K562 (cell line): ENCODE measurements around the gene UQCC5. TPM values are rescaled to one million over a fixed set of nuclear protein-coding genes. Genes with fewer than 3 reads are reported as not detected.
A peak's percentile ranks its signal among the peaks of the same experiment; 100 is the strongest.

Source experiments
- ATAC-seq: fragments of 200-7000 bp; cut with Tn5 transposase; 3 replicates; pipeline ENCODE4 v1.9.1; 2020; ENCODE audit warnings: moderate library complexity
- BruUV-seq: library from RNA; stranded (reverse); fragments of 400-500 nt; replicated peaks from 2 replicates; lab custom pipeline; 2021; lab: Mats Ljungman, UMichigan
- CTCF ChIA-PET: fragments of 300-600 bp; formaldehyde crosslinking; extraction: SDS; loops from one replicate; lab custom pipeline; 2021; ENCODE audit warnings: low intra/inter-chr PET ratio; lab: Yijun Ruan, JAX
- POLR2A ChIA-PET: fragments of 300-600, 350-650 bp; sonication (Branson Sonifier 250); formaldehyde crosslinking; extraction: SDS; loops from one replicate; lab custom pipeline; 2021; ENCODE audit warnings: antibody characterized with exemption, inconsistent platforms; lab: Yijun Ruan, JAX
- DNase-seq, 4 experiments: peaks; one replicate each; pipeline versions ENCODE4 v3.0.0 to v3.0.0-alpha.2; 2011 to 2018; ENCODE audit warnings: low spot score in 3 of 4, mixed read lengths in 3 of 4; ENCODE audit errors: extremely low read depth in 1 of 4
- FAIRE-seq: peaks from 2 replicates; lab custom pipeline; 2011; peaks lifted over from hg19 to GRCh38; lab: Jason Lieb, UNC
- H2AFZ ChIP-seq: 2 replicates; pipeline ENCODE4 v1.6.0; 2011; ENCODE audit warnings: low read depth, low read length, control low read depth, inconsistent platforms
- H3K27ac ChIP-seq: fragments of 200-600 bp; 3 replicates; pipeline ENCODE4 v1.8.0; 2011; ENCODE audit warnings: low read depth, mild to moderate bottlenecking, control low read depth, inconsistent platforms, low read length, moderate library complexity, mixed read lengths; ENCODE audit errors: extremely low read depth
- H3K27me3 ChIP-seq, 2 experiments: fragments of 300-600 bp in 1 of 2; 2 replicates in 1 of 2; 3 replicates in 1 of 2; pipeline versions ENCODE4 v1.6.0 to v1.8.0; 2011; ENCODE audit warnings: inconsistent platforms in 2 of 2, low read length in 2 of 2, mild to moderate bottlenecking in 1 of 2, mixed read lengths in 1 of 2, moderate library complexity in 1 of 2; ENCODE audit not compliant: control insufficient read depth in 2 of 2, insufficient read depth in 2 of 2
- H3K36me3 ChIP-seq: fragments of 300-600 bp; 3 replicates; pipeline ENCODE4 v1.8.0; 2011; ENCODE audit warnings: mild to moderate bottlenecking, low read length, inconsistent platforms; ENCODE audit not compliant: control insufficient read depth, insufficient read depth
- H3K4me1 ChIP-seq, 2 experiments: fragments of 200-600 bp in 1 of 2; replicated peaks in 1 of 2; 2 replicates in 1 of 2; 3 replicates in 1 of 2; pipeline versions ENCODE4 v1.5.1 to v1.8.0; 2011; ENCODE audit warnings: inconsistent platforms in 2 of 2, low read length in 2 of 2, mild to moderate bottlenecking in 1 of 2, mixed read lengths in 1 of 2, moderate library complexity in 1 of 2; ENCODE audit not compliant: control insufficient read depth in 2 of 2, insufficient read depth in 2 of 2
- H3K4me2 ChIP-seq: 2 replicates; pipeline ENCODE4 v1.6.1; 2011; ENCODE audit warnings: low read length, control low read depth, inconsistent platforms, mixed read lengths; ENCODE audit not compliant: insufficient read depth
- H3K4me3 ChIP-seq: fragments of 200-600 bp; sonication (generic), shearing (Covaris generic); 2 replicates; pipeline ENCODE4 v1.5.1; 2016; ENCODE audit warnings: control low read depth, inconsistent platforms
- H3K79me2 ChIP-seq: fragments of 200-600 bp; 3 replicates; pipeline ENCODE4 v1.8.0; 2011; ENCODE audit warnings: low read length, inconsistent platforms; ENCODE audit not compliant: control insufficient read depth, insufficient read depth
- H3K9ac ChIP-seq, 2 experiments: 2 replicates each; pipeline versions ENCODE4 v1.6.0 to v1.6.1; 2011; ENCODE audit warnings: low read depth in 2 of 2, low read length in 2 of 2, control low read depth in 1 of 2, inconsistent platforms in 1 of 2, mild to moderate bottlenecking in 1 of 2, mixed read lengths in 1 of 2; ENCODE audit not compliant: insufficient read depth in 1 of 2
- H3K9me1 ChIP-seq: one replicate; pipeline ENCODE4 v1.6.0; 2011; ENCODE audit warnings: inconsistent platforms, mild to moderate bottlenecking, low read length, moderate library complexity; ENCODE audit not compliant: control insufficient read depth, insufficient read depth
- H3K9me3 ChIP-seq: replicated peaks from 2 replicates; pipeline ENCODE4 v1.5.1; 2011; ENCODE audit warnings: low read depth, low read length, inconsistent platforms; ENCODE audit not compliant: control insufficient read depth, insufficient read depth
- H4K20me1 ChIP-seq: replicated peaks from 2 replicates; pipeline ENCODE4 v1.6.1; 2011; ENCODE audit warnings: low read length, inconsistent platforms, mixed read lengths; ENCODE audit not compliant: control insufficient read depth, insufficient read depth
- POLR2G ChIP-seq: fragments of 200-400 bp; formaldehyde crosslinking; IDR thresholded peaks from 2 replicates; pipeline ENCODE4 v1.6.1; 2017; ENCODE audit warnings: low read depth, mild to moderate bottlenecking, antibody characterized with exemption, low read length, moderate library complexity
- ZNF431 ChIP-seq: sonication (generic); formaldehyde crosslinking; IDR thresholded peaks from 2 replicates; pipeline ENCODE4 v1.8.0; 2022; ENCODE audit warnings: mild to moderate bottlenecking, missing genetic modification reagents
- WGBS: fragments of 100-300 bp; shearing (Covaris generic); methylation state at CpG from one replicate; pipeline ENCODE4 v1.1.6; 2016; ENCODE audit warnings: low coverage, mixed read lengths; ENCODE audit not compliant: insufficient coverage; ENCODE audit errors: missing lambda C conversion rate; 5-methylcytosine and 5-hydroxymethylcytosine counted together
- in situ Hi-C: fragments of 300-500 bp; cut with MboI; formaldehyde crosslinking; loops from 4 replicates; pipeline ENCODE4 v1.15.0; 2018; ENCODE audit warnings: inconsistent platforms, mixed read lengths
- intact Hi-C: fragments of 100-400 bp; cut with micrococcal nuclease; formaldehyde crosslinking; loops from 2 replicates; pipeline ENCODE4 v1.14.2; 2022
- polyA plus RNA-seq, 8 experiments: library from polyadenylated mRNA; depleted of rRNA in 4 of 8; stranded (reverse) in 5 of 8; unstranded in 3 of 8; fragments of >200 nt; fragmentation: Nextera tagmentation in 2 of 8; fragmentation: Illumina TruSeq in 1 of 8; extraction: Ambion mirVana in 2 of 8; extraction: Trizol in 1 of 8; gene quantifications; 2 replicates each; pipeline versions ENCODE4 v1.2.1 to v1.2.3, GENCODE V29; 2011 to 2014; ENCODE audit warnings: inconsistent platforms in 1 of 8, missing spikeins in 1 of 8
- total RNA-seq, 7 experiments: library from RNA; depleted of rRNA in 6 of 7; stranded (reverse); fragments of >200 nt in 6 of 7; fragmentation: Illumina TruSeq in 2 of 7; extraction: Trizol in 2 of 7; gene quantifications; 2 replicates each; pipeline versions ENCODE4 v1.2.1 to v1.2.3, GENCODE V29; 2011 to 2021; ENCODE audit warnings: low replicate concordance in 1 of 7

The UQCC5 gene
- total and polyA plus RNA-seq, 9 of the 15 experiments (the other 6 are each of a cell fraction or from before 2014, with no cell fraction given), result 10.2 to 55.4 (median 33.8) TPM

DNA sequence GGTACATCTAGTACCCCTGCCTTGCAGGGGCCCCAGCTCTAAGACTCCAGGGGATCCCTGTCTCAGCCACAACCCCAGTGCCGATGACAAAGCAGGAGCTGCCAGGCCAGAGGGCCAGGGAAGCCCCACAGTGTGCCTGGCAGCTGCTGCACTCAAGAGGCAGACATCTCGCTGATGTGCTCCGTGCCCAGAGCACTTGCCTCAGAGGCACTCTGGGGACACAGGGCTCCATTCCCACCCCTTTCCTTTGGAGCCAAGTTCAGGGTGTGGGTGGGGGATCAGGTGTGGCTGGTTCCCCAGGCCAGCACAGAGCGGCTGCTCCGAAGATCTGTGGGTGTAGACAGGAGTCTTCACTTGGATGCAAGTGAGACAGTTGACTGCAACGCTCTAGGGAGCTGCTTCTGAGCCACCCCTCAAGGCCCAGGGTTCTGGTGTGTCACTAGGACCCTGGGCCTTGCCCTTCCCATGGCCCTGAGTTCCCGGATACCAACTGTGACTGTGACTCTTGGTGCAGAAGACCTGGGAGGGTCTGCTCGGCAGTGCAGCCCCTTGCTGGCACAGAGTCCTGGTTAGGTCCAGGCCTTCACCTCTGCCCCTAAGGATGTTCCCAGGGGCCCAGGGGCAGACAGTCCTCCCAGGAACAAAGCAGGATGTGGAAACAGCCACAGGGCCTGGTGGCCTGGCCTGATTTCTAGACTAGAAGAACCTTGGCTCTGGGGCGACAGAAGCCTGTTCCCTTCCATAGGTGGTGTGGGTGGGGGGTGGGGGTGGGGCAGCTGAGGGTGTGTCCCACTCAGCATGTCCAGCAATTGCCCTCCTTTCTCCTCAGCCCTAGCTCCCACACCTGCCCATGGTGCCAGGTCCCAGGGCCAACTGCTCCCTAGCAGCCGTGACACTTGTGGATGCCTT, 5.2 kb upstream of the UQCC5 start:
- peak overlapping the region; percentile 82 to 92; a peak in 3 of 4 replicates for H3K9ac ChIP-seq
- H3K4me3 ChIP-seq, result no peak overlapping the region
- no TSS peak for BruUV-seq
- POLR2A ChIA-PET, result interaction anchor here (0.5 to 1.3 kb wide), 3 partner anchors 10 to 154 kb away, joined by 3 read pairs; no protein-coding TSS in a partner anchor
- intact Hi-C loops (no loop called here), in situ Hi-C loops (no loop called here)
- H3K79me2 ChIP-seq, result peaks cover 65% of the 10 kb centered on the region
- H3K36me3 ChIP-seq, result peaks cover 60% of the 10 kb centered on the region; the same call in 2 of the 3 replicates
- DNase-seq (no peak), ATAC-seq (no peak), FAIRE-seq (no peak)
- CTCF ChIA-PET, result no interaction called here
- H3K9me3 ChIP-seq, result no peaks in the 10 kb centered on the region
- TF ChIP-seq ZNF431 (CRISPR knock-in tag) (no peak), POLR2G (peak; percentile 36; the same call in 1 of the 2 replicates)
- no peak overlapping the region for H2AFZ ChIP-seq
- no peaks in the 10 kb centered on the region for H3K27me3 ChIP-seq
- H3K27ac ChIP-seq, result no peak overlapping the region; the same call in 2 of the 3 replicates
- H3K9me1 ChIP-seq, result peaks cover 17% of the 10 kb centered on the region
- peak overlapping the region; percentile 78 for H3K4me2 ChIP-seq
- peaks cover 12% of the 10 kb centered on the region; the same call in 1 of the 2 replicates for H4K20me1 ChIP-seq
- WGBS, result 92% methylated on average over 5 of the region's 10 CpGs
- peaks cover 25 to 57% of the 10 kb centered on the region in 2 experiments for H3K4me1 ChIP-seq
